Liver (tissue), 9 donors: ENCODE measurements around the gene CARMIL1. TPM values are rescaled to one million over a fixed set of nuclear protein-coding genes. Genes with fewer than 3 reads are reported as not detected.

Source experiments
- DNase-seq: peaks from one replicate; pipeline ENCODE4 v3.0.0-alpha.2; 2017; ENCODE audit warnings: low spot score
- H3K27ac ChIP-seq, 2 donors: one replicate each; pipeline ENCODE4 v1.7.0; 2013; ENCODE audit warnings: inconsistent platforms in 2 of 2, low read length in 2 of 2, control low read depth in 1 of 2, low read depth in 1 of 2, mild to moderate bottlenecking in 1 of 2
- H3K27me3 ChIP-seq, 4 donors: one replicate each; pipeline versions ENCODE4 v1.6.1 to v1.7.0; 2013; ENCODE audit warnings: low read length in 3 of 4, inconsistent platforms in 1 of 4, mild to moderate bottlenecking in 1 of 4, moderate library complexity in 1 of 4; ENCODE audit not compliant: control insufficient read depth in 4 of 4, insufficient read depth in 4 of 4
- H3K36me3 ChIP-seq, 4 donors: one replicate each; pipeline versions ENCODE4 v1.6.1 to v1.7.0; 2013; ENCODE audit warnings: low read length in 3 of 4, mild to moderate bottlenecking in 3 of 4, low read depth in 1 of 4, moderate library complexity in 1 of 4; ENCODE audit not compliant: control insufficient read depth in 4 of 4, insufficient read depth in 3 of 4
- H3K4me1 ChIP-seq, 4 donors: one replicate each; pipeline versions ENCODE4 v1.6.1 to v1.7.0; 2013; ENCODE audit warnings: low read length in 3 of 4, mild to moderate bottlenecking in 3 of 4, moderate library complexity in 1 of 4; ENCODE audit not compliant: control insufficient read depth in 4 of 4, insufficient read depth in 4 of 4
- H3K4me3 ChIP-seq, 3 donors: one replicate each; pipeline versions ENCODE4 v1.6.1 to v1.7.0; 2013; ENCODE audit warnings: low read length in 3 of 3, control low read depth in 1 of 3, low read depth in 1 of 3, mild to moderate bottlenecking in 1 of 3
- H3K9ac ChIP-seq, 2 donors: one replicate each; pipeline ENCODE4 v1.7.0; 2013; ENCODE audit warnings: low read length in 2 of 2, mild to moderate bottlenecking in 2 of 2, moderate library complexity in 2 of 2, control low read depth in 1 of 2, low read depth in 1 of 2
- H3K9me3 ChIP-seq, 4 donors: one replicate each; pipeline versions ENCODE4 v1.6.1 to v1.7.0; 2013; ENCODE audit warnings: low read length in 3 of 4; ENCODE audit not compliant: control insufficient read depth in 4 of 4
- ATF3 ChIP-seq: IDR thresholded peaks from 2 replicates; pipeline ENCODE4 v1.6.1; 2016; ENCODE audit warnings: antibody characterized with exemption
- CTCF ChIP-seq: fragments of 150-350 bp; IDR thresholded peaks from 2 replicates; pipeline ENCODE4 v1.5.1; 2017; ENCODE audit warnings: improper control_type of control experiment, low read depth, low read length; ENCODE audit not compliant: missing input control
- EGR1 ChIP-seq, 2 donors: IDR thresholded peaks; 2 replicates each; pipeline ENCODE4 v1.6.1; 2016 to 2018; ENCODE audit warnings: antibody characterized with exemption in 2 of 2, low read depth in 2 of 2
- FOXA1 ChIP-seq: IDR thresholded peaks from 2 replicates; pipeline ENCODE4 v1.6.1; 2016; ENCODE audit warnings: antibody characterized with exemption
- FOXA2 ChIP-seq: IDR thresholded peaks from 2 replicates; pipeline ENCODE4 v1.6.1; 2016; ENCODE audit warnings: antibody characterized with exemption
- GABPA ChIP-seq, 2 donors: IDR thresholded peaks in 1 of 2; conservative IDR thresholded peaks in 1 of 2; 2 replicates each; pipeline ENCODE4 v1.6.1; 2016; ENCODE audit warnings: antibody characterized with exemption in 2 of 2, mild to moderate bottlenecking in 1 of 2, moderate library complexity in 1 of 2
- HNF4A ChIP-seq, 2 donors: conservative IDR thresholded peaks; 2 replicates each; pipeline ENCODE4 v1.6.1; 2016; ENCODE audit warnings: antibody characterized with exemption in 2 of 2, mild to moderate bottlenecking in 2 of 2
- HNF4G ChIP-seq: IDR thresholded peaks from 2 replicates; pipeline ENCODE4 v1.6.1; 2016; ENCODE audit warnings: antibody characterized with exemption
- JUND ChIP-seq, 2 donors: IDR thresholded peaks; 2 replicates each; pipeline ENCODE4 v1.6.1; 2016; ENCODE audit warnings: antibody characterized with exemption in 2 of 2
- MAX ChIP-seq: IDR thresholded peaks from 2 replicates; pipeline ENCODE4 v1.6.1; 2016; ENCODE audit warnings: antibody characterized with exemption
- NR2F2 ChIP-seq: IDR thresholded peaks from 2 replicates; pipeline ENCODE4 v1.6.1; 2016; ENCODE audit warnings: antibody characterized with exemption
- RAD21 ChIP-seq, 2 donors: IDR thresholded peaks; 2 replicates each; pipeline ENCODE4 v1.6.1; 2016; ENCODE audit warnings: antibody characterized with exemption in 2 of 2, mild to moderate bottlenecking in 2 of 2
- REST ChIP-seq: IDR thresholded peaks from 2 replicates; pipeline ENCODE4 v1.6.1; 2016; ENCODE audit warnings: antibody characterized with exemption, mild to moderate bottlenecking
- RXRA ChIP-seq, 2 donors: IDR thresholded peaks; 2 replicates each; pipeline ENCODE4 v1.6.1; 2017 to 2018; ENCODE audit warnings: antibody characterized with exemption in 2 of 2, mild to moderate bottlenecking in 1 of 2
- SP1 ChIP-seq: IDR thresholded peaks from 2 replicates; pipeline ENCODE4 v1.6.1; 2018; ENCODE audit warnings: antibody characterized with exemption, mild to moderate bottlenecking
- TAF1 ChIP-seq: conservative IDR thresholded peaks from 2 replicates; pipeline ENCODE4 v1.6.1; 2016; ENCODE audit warnings: antibody characterized with exemption, mild to moderate bottlenecking
- YY1 ChIP-seq: IDR thresholded peaks from 2 replicates; pipeline ENCODE4 v1.6.1; 2016; ENCODE audit warnings: antibody characterized with exemption, mild to moderate bottlenecking
- ZBTB33 ChIP-seq: IDR thresholded peaks from 2 replicates; pipeline ENCODE4 v1.6.1; 2016; ENCODE audit warnings: antibody characterized with exemption
- WGBS: extraction: QIAGEN DNeasy Blood & Tissue Kit; methylation state at CpG from one replicate; pipeline ENCODE4 v1.1.7; 2013; 5-methylcytosine and 5-hydroxymethylcytosine counted together
- polyA plus RNA-seq, 2 donors: library from polyadenylated mRNA; stranded (reverse) in 1 of 2; unstranded in 1 of 2; fragments of 200-250 nt in 1 of 2; fragments of >200 nt in 1 of 2; fragmentation: Nextera tagmentation in 1 of 2; extraction: Ambion mirVana in 1 of 2; gene quantifications; one replicate each; pipeline versions ENCODE4 v1.2.1 to v1.2.3, GENCODE V29; 2013 to 2015
- total RNA-seq, 2 donors: library from RNA; depleted of rRNA; stranded (reverse); fragments of >200 nt; gene quantifications; one replicate each; pipeline ENCODE4 v1.2.3, GENCODE V29; 2014
- donor health status: healthy.
- donor health status: healthy.
- donor health status: healthy.
- donor health status: healthy.
- donor health status: healthy.

CARMIL1 gene
- total and polyA plus RNA-seq, 4 donors = 1.4 to 9.5 (median 3.5) TPM

GRCh38 chr6:25411316-25411950 is 132.3 kb downstream of the CARMIL1 start:
- no peak for TF ChIP-seq SP1
- TF ChIP-seq HNF4G = no peak
- no peak for TF ChIP-seq FOXA1
- no peak for TF ChIP-seq EGR1 (IDR thresholded peaks at IDR 0.05; ENCODE audit: low read depth in 2 of 2)
- no peak for TF ChIP-seq FOXA2
- TF ChIP-seq JUND (IDR thresholded peaks at IDR 0.05) = no peak
- TF ChIP-seq GABPA (IDR thresholded peaks at IDR 0.05 in 1 of 2, conservative IDR thresholded peaks at IDR 0.05 in 1 of 2) = no peak
- TF ChIP-seq ZBTB33 = no peak
- DNase-seq = no peak
- H3K36me3 ChIP-seq = no peaks in the 10 kb centered on the region
- H3K9me3 ChIP-seq = no peaks in the 10 kb centered on the region
- 83% methylated on average over 7 of the region's 7 CpGs for WGBS
- no peaks in the 10 kb centered on the region for H3K4me1 ChIP-seq
- no peak overlapping the region for H3K4me3 ChIP-seq
- H3K9ac ChIP-seq = no peak overlapping the region
- no peak overlapping the region for H3K27ac ChIP-seq
- no peaks in the 10 kb centered on the region for H3K27me3 ChIP-seq

- no peaks in the 10 kb centered on the region for H3K9me3 ChIP-seq
- peaks cover 0 to 6% (median 1%) of the 10 kb centered on the region in 4 donors for H3K4me1 ChIP-seq
- no peaks in the 10 kb centered on the region for H3K27me3 ChIP-seq
- H3K4me3 ChIP-seq = no peak overlapping the region
- no peak overlapping the region for H3K9ac ChIP-seq
- no peak overlapping the region for H3K27ac ChIP-seq
- TF ChIP-seq MAX (no peak), CTCF (no peak), FOXA2 (no peak), ATF3 (no peak), NR2F2 (no peak), RAD21 (IDR thresholded peaks at IDR 0.05) (no peak), EGR1 (IDR thresholded peaks at IDR 0.05; ENCODE audit: low read depth in 2 of 2) (no peak), REST (no peak), HNF4G (no peak), GABPA (IDR thresholded peaks at IDR 0.05 in 1 of 2, conservative IDR thresholded peaks at IDR 0.05 in 1 of 2) (no peak), TAF1 (no peak), YY1 (no peak), ZBTB33 (no peak), JUND (IDR thresholded peaks at IDR 0.05) (no peak), FOXA1 (no peak), SP1 (no peak), HNF4A (conservative IDR thresholded peaks at IDR 0.05) (no peak), RXRA (IDR thresholded peaks at IDR 0.05) (no peak)
- WGBS = 91% methylated on average over 1 of the region's 1 CpG
- DNase-seq = no peak
- H3K36me3 ChIP-seq = no peaks in the 10 kb centered on the region
Measured at GRCh38 chr6:25413207-25413905, 134.2 kb downstream of the CARMIL1 start.
